ENCODE measurements around the gene RRAS2.
"Not testable (repeated sequence)": the region's sequence is repeated elsewhere in the genome, so short reads cannot be mapped to it uniquely, and the experiment has no call there.

RRAS2 gene

GRCh38 chr11:14259878-14260277 lies 99.1 kb downstream of the RRAS2 start:
- in situ Hi-C loops (cut with MboI; ENCODE audit: low sequenced_read_pairs) = no loop called here

- in situ Hi-C loops (cut with MboI; ENCODE audit: low sequenced_read_pairs) = no loop called here
Measured at GRCh38 chr11:14259186-14259784, 99.7 kb downstream of the RRAS2 start.

GRCh38 chr11:14258221-14258935 lies 100.6 kb downstream of the RRAS2 start:
- in situ Hi-C loops (cut with MboI; ENCODE audit: low sequenced_read_pairs) = no loop called here

- in situ Hi-C loops (cut with MboI; ENCODE audit: low sequenced_read_pairs) = no loop called here
Measured at GRCh38 chr11:14255238-14255534, 103.8 kb downstream of the RRAS2 start.

GRCh38 chr11:14254533-14255237 lies 104.3 kb downstream of the RRAS2 start:
- in situ Hi-C loops (cut with MboI; ENCODE audit: low sequenced_read_pairs) = no loop called here

- in situ Hi-C loops (cut with MboI; ENCODE audit: low sequenced_read_pairs) = no loop called here
Measured at GRCh38 chr11:14253840-14254239, 105.1 kb downstream of the RRAS2 start.

GRCh38 chr11:14253421-14253820 lies 105.6 kb downstream of the RRAS2 start:
- in situ Hi-C loops (cut with MboI; ENCODE audit: low sequenced_read_pairs) = no loop called here

GRCh38 chr11:14252501-14252900 lies 106.5 kb downstream of the RRAS2 start:
- in situ Hi-C loops (cut with MboI; ENCODE audit: low sequenced_read_pairs) = not testable (repeated sequence)

- in situ Hi-C loops (cut with MboI; ENCODE audit: low sequenced_read_pairs) = no loop called here
Measured at GRCh38 chr11:14251754-14252153, 107.2 kb downstream of the RRAS2 start.

GRCh38 chr11:14249121-14249963 lies 109.6 kb downstream of the RRAS2 start:
- in situ Hi-C loops (cut with MboI; ENCODE audit: low sequenced_read_pairs) = no loop called here

GRCh38 chr11:14248580-14248981 lies 110.4 kb downstream of the RRAS2 start:
- in situ Hi-C loops (cut with MboI; ENCODE audit: low sequenced_read_pairs) = no loop called here

- in situ Hi-C loops (cut with MboI; ENCODE audit: low sequenced_read_pairs) = no loop called here
Measured at GRCh38 chr11:14245444-14245843, 113.5 kb downstream of the RRAS2 start.

GRCh38 chr11:14244926-14245325 lies 114.1 kb downstream of the RRAS2 start:
- in situ Hi-C loops (cut with MboI; ENCODE audit: low sequenced_read_pairs) = no loop called here

GRCh38 chr11:14242733-14243132 lies 116.2 kb downstream of the RRAS2 start:
- in situ Hi-C loops (cut with MboI; ENCODE audit: low sequenced_read_pairs) = no loop called here

- in situ Hi-C loops (cut with MboI; ENCODE audit: low sequenced_read_pairs) = no loop called here
Measured at GRCh38 chr11:14242187-14242586, 116.8 kb downstream of the RRAS2 start.

GRCh38 chr11:14240951-14241350 lies 118.0 kb downstream of the RRAS2 start:
- in situ Hi-C loops (cut with MboI; ENCODE audit: low sequenced_read_pairs) = no loop called here

- in situ Hi-C loops (cut with MboI; ENCODE audit: low sequenced_read_pairs) = no loop called here
Measured at GRCh38 chr11:14240221-14240620, 118.8 kb downstream of the RRAS2 start.

GRCh38 chr11:14237444-14237961 lies 121.5 kb downstream of the RRAS2 start:
- in situ Hi-C loops (cut with MboI; ENCODE audit: low sequenced_read_pairs) = no loop called here

GRCh38 chr11:14235701-14236100 lies 123.3 kb downstream of the RRAS2 start:
- in situ Hi-C loops (cut with MboI; ENCODE audit: low sequenced_read_pairs) = no loop called here

- in situ Hi-C loops (cut with MboI; ENCODE audit: low sequenced_read_pairs) = no loop called here
Measured at GRCh38 chr11:14234446-14234845, 124.5 kb downstream of the RRAS2 start.

- in situ Hi-C loops (cut with MboI; ENCODE audit: low sequenced_read_pairs) = no loop called here
Measured at GRCh38 chr11:14232652-14233051, 126.3 kb downstream of the RRAS2 start.
